Measurements from ENCODE around the gene ATP8A2.

Gene ATP8A2

DNA sequence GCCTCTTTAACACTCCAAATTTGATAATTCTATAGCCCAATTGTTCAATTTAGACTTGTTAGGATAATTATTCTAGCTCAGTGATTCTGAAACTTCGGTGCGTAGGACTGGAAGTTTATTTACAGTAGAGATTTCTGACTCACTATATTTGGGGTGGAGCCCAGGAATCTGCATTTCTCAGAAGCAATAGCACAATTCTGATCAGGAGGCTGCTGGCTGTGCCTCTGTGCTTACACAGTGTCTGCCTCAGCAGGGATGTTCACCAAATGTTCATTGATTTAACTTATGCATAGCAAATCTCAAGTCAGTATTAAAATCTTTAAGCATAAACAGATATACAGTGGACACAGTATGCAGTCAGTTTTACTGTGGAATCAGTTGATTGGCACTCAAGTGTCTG lies 45.8 kb downstream of the ATP8A2 start:
- Mint-ChIP-seq H3K4me3 (no peak overlapping the region), H3K9me3 (no peaks in the 10 kb centered on the region), H3K27ac (no peak overlapping the region), H3K36me3 (no peaks in the 10 kb centered on the region), H3K4me1 (no peaks in the 10 kb centered on the region)
- no peak for ATAC-seq
- no peak for DNase-seq (ENCODE audit: low spot score in 2 of 2)

DNA sequence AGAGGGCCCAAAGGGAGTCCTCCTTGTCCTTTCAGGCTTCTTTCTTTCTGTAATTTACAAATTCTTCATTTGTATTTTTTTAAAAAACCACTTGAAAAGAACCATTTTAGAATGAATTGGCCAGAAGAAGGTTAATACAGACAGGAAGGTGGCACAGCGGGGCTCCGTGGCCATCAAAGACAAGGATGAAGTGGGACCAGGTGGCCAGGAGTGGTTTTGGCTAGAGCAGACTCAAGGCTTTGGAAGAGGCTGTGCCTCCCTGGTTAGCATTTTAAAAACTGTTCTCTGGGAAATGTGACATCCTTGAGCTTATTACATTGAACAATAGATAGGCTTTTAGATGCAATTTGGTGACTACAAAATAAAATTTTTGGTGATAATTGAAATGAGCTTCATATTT lies 48.4 kb downstream of the ATP8A2 start:
- Mint-ChIP-seq H3K4me3 (no peak overlapping the region), H3K4me1 (no peaks in the 10 kb centered on the region), H3K36me3 (no peaks in the 10 kb centered on the region), H3K9me3 (no peaks in the 10 kb centered on the region), H3K27ac (no peak overlapping the region)
- ATAC-seq (no peak), DNase-seq (ENCODE audit: low spot score in 2 of 2) (no peak)

DNA sequence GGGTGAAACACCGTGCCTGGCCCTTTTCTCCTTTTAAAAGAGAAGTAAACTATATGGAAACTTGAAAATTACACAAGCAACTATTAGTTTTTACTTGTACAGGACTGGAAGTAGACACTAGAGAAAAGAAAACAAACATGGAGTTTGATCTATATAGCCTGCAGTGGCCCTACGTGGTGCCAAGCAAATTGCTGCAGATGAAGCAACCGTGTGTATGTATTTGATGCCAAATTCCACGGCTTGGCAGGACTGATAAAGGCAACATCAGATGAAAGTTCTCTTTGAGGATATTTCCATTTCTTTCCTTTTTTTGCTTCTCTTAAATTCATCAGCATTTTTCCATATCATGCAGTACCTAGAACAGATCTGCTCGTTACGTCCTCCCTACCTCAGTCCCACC lies 49.8 kb downstream of the ATP8A2 start:
- Mint-ChIP-seq H3K36me3 (no peaks in the 10 kb centered on the region), H3K4me1 (no peaks in the 10 kb centered on the region), H3K4me3 (no peak overlapping the region), H3K9me3 (no peaks in the 10 kb centered on the region), H3K27ac (no peak overlapping the region)
- DNase-seq (ENCODE audit: low spot score in 2 of 2) (no peak), ATAC-seq (no peak)

DNA sequence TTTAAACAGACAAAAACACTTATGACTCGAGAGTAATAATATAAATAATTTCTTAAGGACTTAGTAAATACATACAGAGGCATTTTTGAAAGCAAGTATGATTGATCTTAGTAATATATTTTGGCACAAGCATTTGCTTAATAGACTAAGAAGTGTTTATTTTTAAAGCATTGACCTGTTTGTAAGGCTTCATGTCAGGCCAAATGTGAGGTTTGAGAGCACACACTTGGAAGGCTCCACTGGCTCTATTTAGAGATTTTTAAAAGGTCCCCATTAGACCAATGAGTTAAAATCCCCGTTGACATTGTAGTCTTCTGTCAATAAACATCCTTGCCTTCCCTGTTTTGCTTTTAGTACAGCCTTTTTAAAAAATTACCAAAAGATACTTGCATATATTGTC lies 50.4 kb downstream of the ATP8A2 start:
- ATAC-seq, result no peak
- Mint-ChIP-seq H3K4me3 (no peak overlapping the region), H3K36me3 (no peaks in the 10 kb centered on the region), H3K9me3 (no peaks in the 10 kb centered on the region), H3K4me1 (no peaks in the 10 kb centered on the region), H3K27ac (no peak overlapping the region)
- no peak for DNase-seq (ENCODE audit: low spot score in 2 of 2)

DNA sequence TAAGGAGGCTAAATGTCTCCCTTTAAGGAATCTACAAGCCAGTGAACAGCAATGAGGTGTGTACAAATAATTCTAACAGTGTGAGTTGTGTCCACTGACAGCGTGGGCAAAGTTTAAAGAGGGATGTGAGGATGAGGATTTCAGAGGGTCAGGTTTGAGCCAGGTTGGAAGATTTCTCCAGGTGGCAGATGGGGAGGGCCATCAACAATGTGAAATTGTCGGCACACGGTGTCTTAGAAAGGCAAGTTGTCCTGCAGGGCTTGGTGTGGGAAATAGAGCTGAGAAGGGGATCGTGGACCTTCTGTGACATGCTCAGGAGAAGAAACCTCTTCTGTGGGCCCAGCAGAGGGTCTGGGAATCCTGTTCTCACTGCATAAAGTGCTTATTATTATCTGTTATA lies 52.1 kb downstream of the ATP8A2 start:
- Mint-ChIP-seq H3K4me1 (no peaks in the 10 kb centered on the region), H3K27ac (no peak overlapping the region), H3K4me3 (no peak overlapping the region), H3K9me3 (no peaks in the 10 kb centered on the region), H3K36me3 (no peaks in the 10 kb centered on the region)
- no peak for ATAC-seq
- no peak for DNase-seq (ENCODE audit: low spot score in 2 of 2)

DNA sequence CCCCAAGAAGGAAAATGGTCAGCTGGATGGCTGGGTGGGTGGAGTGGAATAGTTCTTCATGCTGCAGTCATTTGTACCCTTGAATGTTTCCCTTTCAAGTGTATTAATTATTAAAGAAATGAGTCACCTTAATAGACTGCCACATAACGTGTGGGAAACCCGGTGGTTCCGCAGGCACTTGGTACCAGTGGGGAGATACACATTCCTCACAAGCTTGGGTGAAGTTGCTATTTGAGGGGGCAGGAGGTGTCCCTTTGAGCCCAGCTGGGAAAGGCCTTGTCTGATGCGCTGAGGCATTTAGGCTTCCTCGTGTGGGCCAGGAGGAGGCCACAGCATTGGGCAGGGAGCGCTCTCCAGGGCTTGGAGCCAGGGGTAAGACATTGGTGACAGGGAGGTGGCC lies 57.7 kb downstream of the ATP8A2 start:
- DNase-seq (ENCODE audit: low spot score in 2 of 2) (no peak), ATAC-seq (no peak)
- no peaks in the 10 kb centered on the region for H3K4me1 Mint-ChIP-seq
- no peak overlapping the region for H3K4me3 Mint-ChIP-seq
- H3K36me3 Mint-ChIP-seq, result no peaks in the 10 kb centered on the region
- H3K27ac Mint-ChIP-seq, result no peak overlapping the region
- H3K9me3 Mint-ChIP-seq, result no peaks in the 10 kb centered on the region

DNA sequence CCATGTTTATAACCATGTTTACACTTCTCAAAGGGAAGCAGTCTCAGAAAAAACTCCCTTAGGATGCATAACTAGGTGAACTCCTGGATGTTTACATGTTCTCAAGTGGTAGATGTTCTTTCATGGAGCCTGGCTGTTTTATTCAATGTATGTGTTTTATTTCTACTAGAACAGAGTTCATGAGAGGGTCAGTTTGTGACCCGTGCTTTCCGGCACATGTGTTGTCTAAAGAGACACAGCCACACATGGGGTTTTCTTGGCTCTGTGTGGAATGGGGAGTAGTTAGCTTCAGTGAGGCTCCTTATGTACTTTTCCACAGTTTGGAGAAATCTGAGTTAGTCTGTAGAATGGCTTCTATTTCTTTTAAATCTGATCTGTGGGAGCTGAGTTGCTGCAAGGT lies 60.9 kb downstream of the ATP8A2 start:
- H3K36me3 Mint-ChIP-seq, result no peaks in the 10 kb centered on the region
- H3K4me1 Mint-ChIP-seq, result no peaks in the 10 kb centered on the region
- ATAC-seq (no peak), DNase-seq (ENCODE audit: low spot score in 2 of 2) (no peak)
- no peaks in the 10 kb centered on the region for H3K9me3 Mint-ChIP-seq
- no peak overlapping the region for H3K4me3 Mint-ChIP-seq
- no peak overlapping the region for H3K27ac Mint-ChIP-seq

DNA sequence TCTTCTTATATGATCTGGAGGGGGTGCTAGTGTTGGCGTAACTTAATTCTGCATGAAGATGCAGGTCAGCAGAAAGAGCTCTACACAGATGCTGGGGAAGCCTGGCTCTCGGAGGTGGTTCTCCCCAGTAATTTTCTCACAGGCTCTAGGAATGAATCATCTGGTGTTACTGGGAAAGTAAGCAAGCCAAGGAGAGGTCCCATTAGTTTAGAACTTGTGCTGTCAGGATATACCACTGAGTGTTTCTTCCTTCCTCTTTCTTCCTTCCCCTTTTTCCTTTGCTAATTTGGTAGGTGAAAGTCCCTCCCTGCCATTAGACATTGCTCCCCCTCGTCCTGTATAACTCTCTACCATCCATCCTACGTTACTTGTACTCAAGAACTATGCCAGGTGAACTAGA lies 68.3 kb downstream of the ATP8A2 start:
- H3K27ac Mint-ChIP-seq, result no peak overlapping the region

DNA sequence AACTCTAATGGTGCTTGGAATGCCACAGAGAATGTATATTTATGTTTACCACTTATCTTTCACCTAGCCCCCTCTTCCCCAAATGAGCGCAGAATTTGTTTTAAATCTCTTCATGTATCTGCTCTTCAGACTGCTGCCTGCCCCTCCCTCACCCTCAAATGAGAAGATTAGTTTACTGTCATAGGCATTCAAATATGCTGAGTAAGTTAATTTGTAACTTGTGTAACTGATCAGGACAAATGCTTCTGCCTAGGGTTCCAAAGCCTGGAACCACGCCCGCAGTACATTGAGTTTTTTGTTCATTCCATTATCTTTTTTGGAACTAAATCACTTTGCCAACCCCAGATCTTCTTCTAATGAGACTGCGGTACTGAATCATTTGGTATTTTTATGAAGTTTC lies 74.5 kb downstream of the ATP8A2 start:
- ATAC-seq, result no peak
- Mint-ChIP-seq H3K36me3 (no peaks in the 10 kb centered on the region), H3K4me3 (no peak overlapping the region)

More for the DNA sequence above, 68.3 kb downstream of the ATP8A2 start:
- H3K36me3 Mint-ChIP-seq, result no peaks in the 10 kb centered on the region
- DNase-seq (ENCODE audit: low spot score in 2 of 2) (no peak), ATAC-seq (no peak)
- H3K9me3 Mint-ChIP-seq, result no peaks in the 10 kb centered on the region
- no peaks in the 10 kb centered on the region for H3K4me1 Mint-ChIP-seq
- no peak overlapping the region for H3K4me3 Mint-ChIP-seq

DNA sequence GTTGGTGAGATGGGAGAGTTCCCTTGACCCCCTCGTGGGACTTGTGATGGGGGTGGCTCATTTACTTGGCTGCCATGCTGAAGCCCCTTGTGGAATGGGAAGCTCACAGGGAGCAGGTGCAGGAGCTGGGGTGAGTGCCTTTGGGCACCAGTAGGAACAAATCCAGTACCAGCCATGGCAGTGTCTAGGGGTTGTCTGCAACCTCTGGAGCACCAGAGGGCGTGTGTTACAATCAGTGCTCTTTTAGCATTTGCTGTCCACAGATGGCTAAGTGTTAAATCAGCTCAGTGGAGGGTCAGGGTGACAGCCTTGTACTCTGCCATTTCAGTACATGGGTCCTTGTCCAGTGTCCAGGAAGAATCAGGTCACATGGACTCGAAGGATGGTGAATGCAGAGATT lies 75.6 kb downstream of the ATP8A2 start:
- DNase-seq (ENCODE audit: low spot score in 2 of 2) (no peak), ATAC-seq (no peak)
- no peaks in the 10 kb centered on the region for H3K9me3 Mint-ChIP-seq
- no peak overlapping the region for H3K4me3 Mint-ChIP-seq
- no peaks in the 10 kb centered on the region for H3K36me3 Mint-ChIP-seq
- H3K27ac Mint-ChIP-seq, result no peak overlapping the region
- no peaks in the 10 kb centered on the region for H3K4me1 Mint-ChIP-seq

More for the DNA sequence above, 74.5 kb downstream of the ATP8A2 start:
- H3K27ac Mint-ChIP-seq, result no peak overlapping the region
- H3K4me1 Mint-ChIP-seq, result no peaks in the 10 kb centered on the region
- H3K9me3 Mint-ChIP-seq, result no peaks in the 10 kb centered on the region
- no peak for DNase-seq (ENCODE audit: low spot score in 2 of 2)

DNA sequence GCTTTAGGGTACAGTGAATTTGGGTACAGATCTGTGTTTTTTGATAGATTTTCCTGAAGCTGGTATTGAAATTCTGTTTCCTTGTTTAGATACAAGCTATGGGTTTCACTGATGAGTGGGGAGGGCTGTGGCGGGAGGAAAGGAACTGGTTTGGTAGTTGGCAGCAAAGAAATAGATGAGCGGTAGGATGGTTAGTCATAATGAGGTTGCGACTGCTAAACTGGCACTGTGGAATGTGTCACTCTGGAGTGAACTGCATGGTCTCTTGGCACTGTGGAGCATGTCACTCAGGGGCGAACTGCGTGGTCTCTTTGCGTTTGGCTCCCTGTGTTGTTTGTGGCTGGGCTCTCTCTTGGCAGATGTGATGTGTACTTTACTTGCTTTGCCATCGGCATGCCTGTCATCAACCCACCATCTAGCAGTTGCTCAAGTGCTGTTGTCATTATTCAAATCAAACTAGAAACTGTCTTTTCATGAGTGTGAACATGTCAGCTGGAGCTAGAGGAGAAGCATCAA lies 82.1 kb downstream of the ATP8A2 start:
- no peaks in the 10 kb centered on the region for H3K4me1 Mint-ChIP-seq
- H3K27ac Mint-ChIP-seq, result no peak overlapping the region
- DNase-seq (ENCODE audit: low spot score in 2 of 2), result no peak
- H3K9me3 Mint-ChIP-seq, result no peaks in the 10 kb centered on the region
- no peak overlapping the region for H3K4me3 Mint-ChIP-seq
- H3K36me3 Mint-ChIP-seq, result no peaks in the 10 kb centered on the region
- no peak for ATAC-seq

DNA sequence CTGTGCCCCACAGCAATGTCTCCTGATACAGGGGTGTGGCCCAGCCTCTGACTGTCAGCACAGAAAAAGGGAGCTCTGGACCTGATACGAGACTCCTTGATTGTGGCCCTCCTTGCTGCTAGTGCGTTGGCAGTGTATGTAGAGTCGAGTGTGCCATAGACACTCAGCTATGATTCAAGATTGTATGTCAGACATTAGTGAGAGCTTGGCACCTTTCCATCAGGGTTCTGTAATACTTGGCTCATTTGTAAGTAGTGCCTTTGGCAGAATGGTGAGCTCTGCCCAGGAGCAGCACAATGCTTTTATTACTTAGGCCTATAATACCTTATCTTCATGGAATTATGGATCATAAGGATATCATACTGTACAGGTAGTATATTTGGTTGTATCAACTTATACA lies 83.4 kb downstream of the ATP8A2 start:
- Mint-ChIP-seq H3K27ac (no peak overlapping the region), H3K9me3 (no peaks in the 10 kb centered on the region), H3K36me3 (no peaks in the 10 kb centered on the region), H3K4me1 (no peaks in the 10 kb centered on the region), H3K4me3 (no peak overlapping the region)
- DNase-seq (ENCODE audit: low spot score in 2 of 2) (no peak), ATAC-seq (no peak)

DNA sequence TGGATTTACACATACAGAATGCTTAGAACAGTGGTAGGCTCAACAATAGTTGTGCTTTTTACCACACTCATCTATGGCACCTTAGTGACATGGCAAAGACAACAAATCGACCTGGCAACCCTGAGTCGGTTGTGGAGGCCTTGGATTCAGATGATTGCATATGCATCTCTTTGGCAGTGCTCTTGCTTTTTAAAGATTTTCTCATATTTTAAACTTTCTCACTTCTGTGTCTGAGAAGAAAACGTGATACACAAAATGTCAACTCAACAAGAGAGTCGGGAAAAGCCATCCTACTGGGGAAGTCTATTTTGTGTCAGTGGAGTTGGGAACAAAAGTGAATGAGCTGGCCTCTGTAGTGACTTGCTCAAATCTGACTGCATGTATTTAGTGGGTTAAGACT lies 85.8 kb downstream of the ATP8A2 start:
- H3K27ac Mint-ChIP-seq, result no peak overlapping the region
- DNase-seq (ENCODE audit: low spot score in 2 of 2) (no peak), ATAC-seq (no peak)
- H3K4me3 Mint-ChIP-seq, result no peak overlapping the region
- H3K4me1 Mint-ChIP-seq, result no peaks in the 10 kb centered on the region
- H3K9me3 Mint-ChIP-seq, result no peaks in the 10 kb centered on the region
- no peaks in the 10 kb centered on the region for H3K36me3 Mint-ChIP-seq

DNA sequence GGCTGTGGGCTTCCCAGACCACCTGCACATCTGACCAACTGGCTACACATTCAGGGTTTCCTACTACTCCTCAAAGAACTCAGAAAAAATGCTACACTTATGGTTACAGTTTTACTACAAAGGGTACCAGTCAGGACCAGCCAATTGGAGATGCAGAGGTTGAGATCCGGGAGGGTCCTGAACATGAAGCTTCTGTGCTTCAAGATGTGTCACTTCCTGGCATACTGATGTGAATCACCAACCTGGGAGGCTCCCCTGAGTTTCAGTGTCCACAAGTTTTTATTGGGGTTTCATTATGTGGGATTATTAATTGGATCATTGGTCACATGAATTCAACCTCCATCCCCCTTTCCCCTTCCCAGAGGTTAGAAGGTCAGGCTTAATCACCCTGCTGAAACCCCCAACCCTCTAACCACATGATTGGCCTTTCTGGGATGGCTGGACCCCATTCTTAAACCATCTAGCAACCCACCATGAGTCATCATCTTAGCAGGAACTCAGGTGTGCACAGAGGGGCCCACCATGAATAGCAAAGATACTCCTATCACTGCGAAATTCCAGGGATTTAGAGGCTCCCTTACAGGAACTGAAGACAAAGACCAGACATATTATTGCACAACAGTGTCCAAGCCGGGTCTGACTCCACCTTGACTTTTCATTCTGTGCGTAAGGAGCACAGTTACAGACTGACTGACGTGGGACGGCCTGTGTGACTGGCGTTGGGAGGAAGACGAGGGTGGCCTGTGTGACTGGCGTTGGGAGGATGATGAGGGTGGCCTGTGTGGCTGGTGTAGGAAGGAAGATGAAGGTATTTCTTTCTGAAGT lies 90.7 kb downstream of the ATP8A2 start:
- H3K27ac Mint-ChIP-seq, result no peak overlapping the region
- ATAC-seq, result peak; percentile 39
- DNase-seq (ENCODE audit: low spot score in 2 of 2), result no peak
- no peaks in the 10 kb centered on the region for H3K4me1 Mint-ChIP-seq
- no peaks in the 10 kb centered on the region for H3K36me3 Mint-ChIP-seq
- H3K9me3 Mint-ChIP-seq, result no peaks in the 10 kb centered on the region
- no peak overlapping the region for H3K4me3 Mint-ChIP-seq

DNA sequence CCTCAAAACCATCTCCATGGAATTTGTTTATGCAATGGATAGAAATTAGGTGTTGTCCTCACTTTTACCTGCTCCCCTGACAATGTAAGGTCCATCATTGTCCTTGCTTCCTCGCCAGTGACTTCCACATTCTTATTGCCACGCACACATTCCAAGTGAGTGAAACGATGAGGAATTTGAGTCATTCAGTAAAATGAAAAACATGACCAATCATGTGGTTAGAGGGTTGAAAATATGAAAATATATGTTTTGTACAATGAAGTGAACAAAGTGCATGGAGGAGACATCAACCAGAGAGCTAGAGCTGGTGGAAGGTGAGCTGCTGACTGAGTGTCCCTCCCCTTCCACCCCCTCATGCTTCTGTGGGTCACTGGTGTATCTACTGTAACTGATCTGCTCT lies 91.7 kb downstream of the ATP8A2 start:
- DNase-seq (ENCODE audit: low spot score in 2 of 2) (no peak), ATAC-seq (no peak)
- no peaks in the 10 kb centered on the region for H3K4me1 Mint-ChIP-seq
- H3K9me3 Mint-ChIP-seq, result no peaks in the 10 kb centered on the region
- H3K27ac Mint-ChIP-seq, result no peak overlapping the region
- H3K36me3 Mint-ChIP-seq, result no peaks in the 10 kb centered on the region
- H3K4me3 Mint-ChIP-seq, result no peak overlapping the region

DNA sequence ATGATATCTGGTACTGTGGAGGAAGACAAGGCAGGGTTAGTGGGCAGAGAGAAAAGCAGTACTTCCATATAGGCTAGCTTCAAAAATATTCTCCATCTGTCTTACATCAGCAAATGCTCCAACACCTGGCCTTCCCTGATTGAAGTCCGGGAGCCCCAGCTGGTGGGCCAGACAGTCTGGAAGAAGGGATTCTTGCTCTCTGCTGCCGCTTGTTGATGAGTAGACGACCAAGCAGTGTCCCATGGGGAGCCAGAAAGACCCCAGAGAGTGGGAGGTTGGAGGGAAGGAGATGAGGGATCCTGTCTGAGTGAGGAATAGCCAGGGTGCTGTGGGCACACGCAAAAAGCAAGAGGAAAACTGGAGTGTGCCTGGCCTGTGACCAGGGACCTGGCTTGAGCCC lies 95.1 kb downstream of the ATP8A2 start:
- H3K4me3 Mint-ChIP-seq, result no peak overlapping the region
- H3K36me3 Mint-ChIP-seq, result no peaks in the 10 kb centered on the region
- H3K9me3 Mint-ChIP-seq, result no peaks in the 10 kb centered on the region

More for the DNA sequence above, 95.1 kb downstream of the ATP8A2 start:
- DNase-seq (ENCODE audit: low spot score in 2 of 2) (no peak), ATAC-seq (no peak)
- Mint-ChIP-seq H3K27ac (no peak overlapping the region), H3K4me1 (peaks cover 6% of the 10 kb centered on the region)

All from stimulated activated effector memory CD8-positive, alpha-beta T cell treated with anti-CD3 and anti-CD28 coated beads, Interleukin-12 subunit alpha, Interleukin-12 subunit beta, amount 100 ng/mL, for 72 hours (primary cell).